Thyroid gland (tissue), 4 donors: ENCODE measurements around the gene CNN1. TPM values are rescaled to one million over a fixed set of nuclear protein-coding genes. Genes with fewer than 3 reads are reported as not detected.

ENCODE experiments used
- DNase-seq, 2 donors: peaks; one replicate each; pipeline ENCODE4 v3.0.0-alpha.2; 2019
- H3K27ac ChIP-seq, 3 donors: fragments of 200-600 bp; sonication (generic); 1 replicate in 2 of 3; 2 replicates in 1 of 3; pipeline ENCODE4 v1.5.1; 2016 to 2019; ENCODE audit warnings: mild to moderate bottlenecking in 1 of 3, moderate library complexity in 1 of 3
- H3K27me3 ChIP-seq: fragments of 200-600 bp; sonication (generic); one replicate; pipeline ENCODE4 v1.5.1; 2019
- H3K36me3 ChIP-seq, 2 donors: fragments of 200-600 bp; sonication (generic); one replicate each; pipeline ENCODE4 v1.5.1; 2016 to 2019
- H3K4me1 ChIP-seq, 2 donors: fragments of 200-600 bp; sonication (generic); one replicate each; pipeline ENCODE4 v1.5.1; 2017 to 2019
- H3K4me3 ChIP-seq, 3 donors: fragments of 200-600 bp; sonication (generic); replicated peaks in 1 of 3; 1 replicate in 2 of 3; 2 replicates in 1 of 3; pipeline ENCODE4 v1.5.1; 2016; ENCODE audit warnings: mild to moderate bottlenecking in 1 of 3
- H3K9me3 ChIP-seq: fragments of 200-600 bp; sonication (generic); one replicate; pipeline ENCODE4 v1.5.1; 2017
- POLR2A ChIP-seq, 2 donors: fragments of 450-650 bp; IDR thresholded peaks; one replicate each; pipeline ENCODE4 v1.6.1; 2017; ENCODE audit warnings: antibody characterized with exemption in 2 of 2, mild to moderate bottlenecking in 2 of 2, moderate library complexity in 1 of 2
- whole genome bisulfite sequencing, 2 donors: methylation state at CpG; one replicate each; pipeline ENCODE4 v1.1.5; 2017; 5-methylcytosine and 5-hydroxymethylcytosine counted together
- intact Hi-C: fragments of 100-400 bp; cut with DNase I; formaldehyde crosslinking; loops from one replicate; pipeline ENCODE4 v1.15.1; 2023
- total RNA-seq, 4 donors: library from RNA; depleted of rRNA; stranded (reverse); fragments of >200 nt; gene quantifications; one replicate each; pipeline ENCODE4 v1.2.3, GENCODE V29; 2016
- TF ChIP-seq, protein P1 (sequence below), 6 experiments: fragments of 200-600 bp in 3 of 6; fragments of 450-650 bp in 3 of 6; sonication (generic) in 3 of 6; IDR thresholded peaks; one replicate each; pipeline ENCODE4 v1.5.1; 2016 to 2019; ENCODE audit warnings: antibody characterized with exemption in 6 of 6, mild to moderate bottlenecking in 2 of 6, inconsistent platforms in 1 of 6, moderate library complexity in 1 of 6

The CNN1 gene
- total RNA-seq, 4 donors from 2014 or later, result 6.3 to 21.6 (median 8.7) TPM

DNA sequence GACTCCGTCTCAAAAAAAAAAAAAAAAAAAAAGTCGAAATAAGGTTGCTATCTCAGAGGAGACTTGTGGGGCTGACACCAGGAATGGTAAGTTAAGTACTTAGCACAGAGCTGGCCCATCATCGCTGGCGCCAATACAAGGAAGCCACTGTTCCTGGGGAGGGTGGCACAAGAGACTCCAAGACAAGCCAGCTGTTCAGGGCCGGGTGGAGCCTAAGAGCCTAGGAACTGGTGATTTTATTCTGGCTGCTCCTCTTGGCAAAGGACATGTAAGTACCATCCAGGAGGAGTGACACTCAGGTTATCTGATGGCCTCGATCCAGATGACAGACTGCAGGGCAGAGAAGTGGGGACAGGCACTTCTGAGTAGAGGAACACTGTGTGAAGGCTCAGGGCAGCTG is 16.6 kb downstream of the CNN1 start:
- Histone ChIP-seq H3K36me3 (peaks cover 15 to 17% of the 10 kb centered on the region in 2 donors), H3K27ac (no peak overlapping the region), H3K27me3 (no peaks in the 10 kb centered on the region), H3K4me1 (peaks cover 14 to 15% of the 10 kb centered on the region in 2 donors), H3K9me3 (no peaks in the 10 kb centered on the region), H3K4me3 (no peak overlapping the region)
- TF ChIP-seq, protein P1, sequence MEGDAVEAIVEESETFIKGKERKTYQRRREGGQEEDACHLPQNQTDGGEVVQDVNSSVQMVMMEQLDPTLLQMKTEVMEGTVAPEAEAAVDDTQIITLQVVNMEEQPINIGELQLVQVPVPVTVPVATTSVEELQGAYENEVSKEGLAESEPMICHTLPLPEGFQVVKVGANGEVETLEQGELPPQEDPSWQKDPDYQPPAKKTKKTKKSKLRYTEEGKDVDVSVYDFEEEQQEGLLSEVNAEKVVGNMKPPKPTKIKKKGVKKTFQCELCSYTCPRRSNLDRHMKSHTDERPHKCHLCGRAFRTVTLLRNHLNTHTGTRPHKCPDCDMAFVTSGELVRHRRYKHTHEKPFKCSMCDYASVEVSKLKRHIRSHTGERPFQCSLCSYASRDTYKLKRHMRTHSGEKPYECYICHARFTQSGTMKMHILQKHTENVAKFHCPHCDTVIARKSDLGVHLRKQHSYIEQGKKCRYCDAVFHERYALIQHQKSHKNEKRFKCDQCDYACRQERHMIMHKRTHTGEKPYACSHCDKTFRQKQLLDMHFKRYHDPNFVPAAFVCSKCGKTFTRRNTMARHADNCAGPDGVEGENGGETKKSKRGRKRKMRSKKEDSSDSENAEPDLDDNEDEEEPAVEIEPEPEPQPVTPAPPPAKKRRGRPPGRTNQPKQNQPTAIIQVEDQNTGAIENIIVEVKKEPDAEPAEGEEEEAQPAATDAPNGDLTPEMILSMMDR (IDR thresholded peaks at IDR 0.05), result no peak
- TF ChIP-seq POLR2A (IDR thresholded peaks at IDR 0.05), result no peak
- no peak for DNase-seq
- intact Hi-C loops, result no loop called here
- 88 to 91% methylated on average over 6 of the region's 6 CpGs for WGBS, 2 donors

DNA sequence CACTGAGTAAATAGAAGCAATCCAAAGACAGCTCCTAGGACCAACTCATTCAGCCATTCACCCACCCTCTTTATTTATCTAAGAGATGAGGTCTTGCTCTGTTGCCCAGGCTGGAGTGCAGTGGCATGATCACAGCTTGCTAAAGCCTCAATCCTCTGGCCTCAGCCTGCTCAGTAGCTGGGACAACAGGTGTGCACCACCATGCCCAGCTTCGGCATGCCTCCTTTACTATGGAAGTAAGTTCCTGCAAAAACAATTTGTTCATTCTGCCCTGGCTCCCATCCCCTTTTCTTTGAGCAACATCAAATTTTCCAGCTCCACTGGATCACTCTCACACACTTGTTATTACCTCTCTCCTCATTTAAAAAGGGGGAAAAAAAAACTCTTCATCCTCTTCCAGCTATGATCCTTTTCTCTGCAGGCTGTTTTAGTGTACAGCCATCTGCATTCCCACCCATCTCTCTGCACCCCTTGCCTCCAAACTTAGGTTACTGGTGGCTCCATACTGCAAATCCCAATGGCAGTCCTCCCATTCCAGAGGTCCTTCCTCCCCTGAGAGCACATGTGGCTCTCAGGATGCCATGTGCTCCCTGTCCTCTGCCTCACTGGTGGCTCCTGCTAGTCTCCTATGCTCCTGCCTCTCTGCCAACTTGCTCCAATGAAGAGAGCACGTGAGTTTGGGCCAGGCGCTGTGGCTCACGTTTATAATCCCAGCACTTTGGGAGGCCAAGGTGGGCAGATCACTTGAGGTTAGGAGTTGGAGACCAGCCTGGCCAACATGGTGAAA is 18.2 kb downstream of the CNN1 start:
- DNase-seq, result no peak
- intact Hi-C loops, result no loop called here
- Histone ChIP-seq H3K9me3 (no peaks in the 10 kb centered on the region), H3K27ac (no peak overlapping the region), H3K36me3 (peaks cover 15 to 17% of the 10 kb centered on the region in 2 donors), H3K27me3 (no peaks in the 10 kb centered on the region), H3K4me1 (peaks cover 14 to 15% of the 10 kb centered on the region in 2 donors), H3K4me3 (no peak overlapping the region)
- 81 to 88% methylated on average over 4 of the region's 4 CpGs for WGBS, 2 donors
- TF ChIP-seq, protein P1 (IDR thresholded peaks at IDR 0.05), result no peak
- TF ChIP-seq POLR2A (IDR thresholded peaks at IDR 0.05), result no peak

DNA sequence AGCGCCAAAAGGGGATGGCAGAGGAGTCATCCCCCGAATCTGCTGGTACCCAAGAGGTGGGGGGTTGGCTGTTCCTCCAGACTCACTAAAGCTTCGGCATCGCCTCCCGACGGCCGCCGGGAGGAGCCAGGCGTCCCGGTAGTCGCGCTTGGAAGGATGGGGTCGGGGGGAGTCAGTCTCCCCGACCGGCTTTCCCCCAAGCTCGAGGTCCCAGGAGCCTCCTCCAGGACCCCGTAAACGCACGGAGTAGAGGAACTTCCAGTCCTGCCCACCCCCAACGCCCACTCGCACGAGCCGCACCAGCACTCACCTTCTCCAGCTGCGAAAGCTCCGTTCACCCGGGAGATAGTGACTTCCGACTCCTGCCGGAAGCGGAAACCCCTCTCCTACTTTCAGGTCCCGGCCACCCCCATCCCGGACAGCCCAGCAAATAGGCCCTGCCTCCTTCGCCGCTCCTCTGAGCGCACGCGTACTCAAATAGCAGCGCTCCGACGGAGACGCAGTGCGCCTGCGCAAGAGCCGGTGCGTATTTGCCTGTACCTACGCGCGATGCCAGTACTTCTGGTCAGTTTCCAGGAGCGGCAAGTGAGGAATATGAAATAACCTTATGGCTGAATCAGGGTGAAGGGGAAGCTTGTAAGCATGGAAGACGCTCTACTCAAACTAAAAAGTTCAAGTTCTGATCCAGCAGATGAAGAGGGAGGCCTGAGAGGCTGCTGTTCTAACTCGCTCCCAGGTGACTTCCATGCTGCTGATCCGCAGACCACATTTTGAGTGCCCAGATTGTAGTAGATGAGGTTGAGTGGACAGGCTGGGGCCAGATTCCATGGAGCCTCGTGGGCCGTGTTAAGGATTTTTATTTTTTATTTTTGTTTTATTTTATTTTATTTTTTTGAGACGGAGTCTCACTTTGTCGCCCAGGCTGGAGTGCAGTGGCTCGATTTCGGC is 20.5 kb downstream of the CNN1 start, which contains the start of gene ELOF1:
Gene ELOF1 (minus strand): TSS at position 350 of the 948 bp plus-strand sequence. CDS start 4,883 bp downstream, outside the sequence.
- no peaks in the 10 kb centered on the region for H3K27me3 ChIP-seq
- TF ChIP-seq, protein P1 (IDR thresholded peaks at IDR 0.05), result peak in 3 of 6 experiments; percentile 10 to 34 (median 15)
- TF ChIP-seq POLR2A (IDR thresholded peaks at IDR 0.05), result peak in 1 of 2 donors; percentile 88
- 5 to 9% methylated on average over 20 to 39 of the region's 57 CpGs for WGBS, 2 donors
- peak; percentile 99 for DNase-seq
- peaks cover 14 to 15% of the 10 kb centered on the region in 2 donors for H3K4me1 ChIP-seq
- H3K9me3 ChIP-seq, result no peaks in the 10 kb centered on the region
- peaks cover 0 to under 1% of the 10 kb centered on the region in 2 donors for H3K36me3 ChIP-seq
- peak within 1 kb of the TSS; percentile 63 to 93 (median 63) for H3K4me3 ChIP-seq
- H3K27ac ChIP-seq, result peak within 1 kb of the TSS; percentile 33 to 78 (median 39)
- intact Hi-C loops, result no loop called here

DNA sequence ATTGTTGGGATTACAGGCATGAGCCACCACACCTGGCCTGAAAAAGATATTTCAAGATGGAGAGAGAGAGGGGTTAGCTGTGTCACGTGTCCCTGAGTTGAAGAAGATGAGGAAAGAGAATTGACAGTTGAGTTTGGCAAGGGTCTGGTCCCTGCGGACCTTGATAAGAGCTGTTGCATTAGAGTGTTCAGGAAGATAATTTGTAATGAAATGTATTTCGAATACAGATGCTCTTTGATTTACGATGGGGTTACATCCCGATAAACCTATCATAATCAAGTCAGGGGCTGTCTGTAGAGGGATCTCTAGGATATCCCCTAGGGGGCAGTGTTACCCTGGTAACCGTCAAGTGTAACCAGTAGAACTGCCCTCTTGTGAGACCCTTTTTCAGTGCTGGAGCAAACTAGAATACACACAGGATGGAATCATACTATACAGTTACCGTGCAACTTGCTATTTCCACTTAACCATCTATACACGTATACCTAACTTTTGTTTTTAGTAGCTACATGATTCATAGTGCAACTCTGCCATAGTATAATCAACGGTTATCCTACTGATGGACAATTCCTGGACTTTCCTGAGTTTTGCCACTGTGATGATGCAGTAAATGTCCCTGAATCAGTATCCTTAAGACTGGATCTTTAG is 21.9 kb downstream of the CNN1 start:
- no peak overlapping the region for H3K4me3 ChIP-seq
- intact Hi-C loops, result no loop called here
- TF ChIP-seq, protein P1 (IDR thresholded peaks at IDR 0.05), result peak in 5 of 6 experiments; percentile 15 to 46 (median 39)
- TF ChIP-seq POLR2A (IDR thresholded peaks at IDR 0.05), result no peak
- peaks cover 14 to 15% of the 10 kb centered on the region in 2 donors for H3K4me1 ChIP-seq
- peak; percentile 21 to 27 for DNase-seq
- H3K9me3 ChIP-seq, result no peaks in the 10 kb centered on the region
- no peaks in the 10 kb centered on the region for H3K27me3 ChIP-seq
- H3K27ac ChIP-seq, result no peak overlapping the region
- WGBS, 2 donors, result 14 to 19% methylated on average over 9 of the region's 9 CpGs
- no peaks in the 10 kb centered on the region for H3K36me3 ChIP-seq
